ENCODE data around the gene IL20RA.

IL20RA gene

GRCh38 chr6:137087902-137088301 lies 43.1 kb upstream of the IL20RA start:
- no peak for TF ChIP-seq RAD21 (IDR thresholded peaks at IDR 0.05; ENCODE audit: low read depth)
- TF ChIP-seq MAX (IDR thresholded peaks at IDR 0.05), result no peak
- TF ChIP-seq CREB1 (IDR thresholded peaks at IDR 0.05; ENCODE audit: low read depth), result no peak
- TF ChIP-seq YY1 (IDR thresholded peaks at IDR 0.05; ENCODE audit: low read depth), result no peak
- TF ChIP-seq EGR1 (IDR thresholded peaks at IDR 0.05), result no peak
- no peak for TF ChIP-seq TEAD4 (IDR thresholded peaks at IDR 0.05)
- no peak for TF ChIP-seq USF1 (IDR thresholded peaks at IDR 0.05)
- no peak for TF ChIP-seq CEBPB (IDR thresholded peaks at IDR 0.05)
- no peak for TF ChIP-seq TAF1 (IDR thresholded peaks at IDR 0.05; ENCODE audit: low read depth)
- TF ChIP-seq REST (IDR thresholded peaks at IDR 0.05; ENCODE audit: low read depth), result no peak
- no peak for TF ChIP-seq FOXM1 (IDR thresholded peaks at IDR 0.05; ENCODE audit: borderline replicate concordance, low read depth)
- no peak for TF ChIP-seq TCF12 (IDR thresholded peaks at IDR 0.05; ENCODE audit: low read depth)
- no peak for TF ChIP-seq EP300 (IDR thresholded peaks at IDR 0.05; ENCODE audit: borderline replicate concordance)
- no peak for TF ChIP-seq NFIC (IDR thresholded peaks at IDR 0.05)

- no peak for TF ChIP-seq TEAD4 (IDR thresholded peaks at IDR 0.05)
- no peak for TF ChIP-seq TAF1 (IDR thresholded peaks at IDR 0.05; ENCODE audit: low read depth)
- no peak for TF ChIP-seq NFIC (IDR thresholded peaks at IDR 0.05)
- no peak for TF ChIP-seq CREB1 (IDR thresholded peaks at IDR 0.05; ENCODE audit: low read depth)
- no peak for TF ChIP-seq YY1 (IDR thresholded peaks at IDR 0.05; ENCODE audit: low read depth)
These were observed 41.3 kb upstream of the IL20RA start for GRCh38 chr6:137086031-137086430.

- no peak for TF ChIP-seq REST (IDR thresholded peaks at IDR 0.05; ENCODE audit: low read depth)
- TF ChIP-seq TEAD4 (IDR thresholded peaks at IDR 0.05), result no peak
- TF ChIP-seq FOXM1 (IDR thresholded peaks at IDR 0.05; ENCODE audit: borderline replicate concordance, low read depth), result no peak
- TF ChIP-seq EGR1 (IDR thresholded peaks at IDR 0.05), result no peak
- no peak for TF ChIP-seq EP300 (IDR thresholded peaks at IDR 0.05; ENCODE audit: borderline replicate concordance)
- TF ChIP-seq CREB1 (IDR thresholded peaks at IDR 0.05; ENCODE audit: low read depth), result no peak
- TF ChIP-seq TAF1 (IDR thresholded peaks at IDR 0.05; ENCODE audit: low read depth), result no peak
- TF ChIP-seq MAX (IDR thresholded peaks at IDR 0.05), result no peak
- no peak for TF ChIP-seq USF1 (IDR thresholded peaks at IDR 0.05)
- TF ChIP-seq CEBPB (IDR thresholded peaks at IDR 0.05), result no peak
These were observed 40.3 kb upstream of the IL20RA start for GRCh38 chr6:137084865-137085617.

- no peak for TF ChIP-seq TAF1 (IDR thresholded peaks at IDR 0.05; ENCODE audit: low read depth)
These were observed 39.3 kb upstream of the IL20RA start for GRCh38 chr6:137084090-137084489.

- TF ChIP-seq NFIC (IDR thresholded peaks at IDR 0.05) (no peak), MAX (IDR thresholded peaks at IDR 0.05) (no peak), ZBTB7A (IDR thresholded peaks at IDR 0.05; ENCODE audit: low read depth) (no peak), EGR1 (IDR thresholded peaks at IDR 0.05) (no peak), CEBPB (IDR thresholded peaks at IDR 0.05) (no peak)
These were observed 37.2 kb upstream of the IL20RA start for GRCh38 chr6:137081997-137082396.

- TF ChIP-seq REST (IDR thresholded peaks at IDR 0.05; ENCODE audit: low read depth) (no peak), CREB1 (IDR thresholded peaks at IDR 0.05; ENCODE audit: low read depth) (no peak), TAF1 (IDR thresholded peaks at IDR 0.05; ENCODE audit: low read depth) (no peak), EP300 (IDR thresholded peaks at IDR 0.05; ENCODE audit: borderline replicate concordance) (no peak), MAX (IDR thresholded peaks at IDR 0.05) (no peak), RAD21 (IDR thresholded peaks at IDR 0.05; ENCODE audit: low read depth) (no peak), ZBTB7A (IDR thresholded peaks at IDR 0.05; ENCODE audit: low read depth) (no peak), NFIC (IDR thresholded peaks at IDR 0.05) (no peak), USF1 (IDR thresholded peaks at IDR 0.05) (no peak), EGR1 (IDR thresholded peaks at IDR 0.05) (no peak), TCF12 (IDR thresholded peaks at IDR 0.05; ENCODE audit: low read depth) (no peak), YY1 (IDR thresholded peaks at IDR 0.05; ENCODE audit: low read depth) (no peak), TEAD4 (IDR thresholded peaks at IDR 0.05) (no peak), CEBPB (IDR thresholded peaks at IDR 0.05) (no peak), FOXM1 (IDR thresholded peaks at IDR 0.05; ENCODE audit: borderline replicate concordance, low read depth) (no peak)
These were observed 35.9 kb upstream of the IL20RA start for GRCh38 chr6:137080711-137081110.

Measured in Ishikawa (cell line).